HepG2 (cell line): ENCODE results near the gene STK10. TPM values are rescaled to one million over a fixed set of nuclear protein-coding genes. Genes with fewer than 3 reads are reported as not detected.

Source experiments
- AGO1 ChIP-seq: fragments of 200-400 bp; formaldehyde crosslinking; IDR thresholded peaks from 2 replicates; pipeline ENCODE4 v1.6.1; 2017; ENCODE audit warnings: mild to moderate bottlenecking, low read depth, low read length, moderate library complexity; ENCODE audit not compliant: poor library complexity, severe bottlenecking
- ESRRA ChIP-seq: sonication (generic); formaldehyde crosslinking; IDR thresholded peaks from 2 replicates; pipeline ENCODE4 v1.5.1; 2020; ENCODE audit warnings: mild to moderate bottlenecking, low read depth, missing genetic modification reagents
- ISX ChIP-seq: sonication (generic); formaldehyde crosslinking; conservative IDR thresholded peaks from 2 replicates; pipeline ENCODE4 v1.5.0; 2020; ENCODE audit warnings: missing genetic modification reagents
- JUN ChIP-seq: sonication (generic); formaldehyde crosslinking; IDR thresholded peaks from 2 replicates; pipeline ENCODE4 v1.4.0; 2020; ENCODE audit warnings: mild to moderate bottlenecking, missing genetic modification reagents
- MIXL1 ChIP-seq: IDR thresholded peaks from 2 replicates; pipeline ENCODE4 v1.6.1; 2016
- RBM39 ChIP-seq: fragments of 200-400 bp; formaldehyde crosslinking; IDR thresholded peaks from one replicate; pipeline ENCODE4 v1.6.1; 2018; ENCODE audit warnings: antibody characterized with exemption, mild to moderate bottlenecking, low read depth, low read length; ENCODE audit not compliant: poor library complexity, severe bottlenecking
- SOX13 ChIP-seq, 3 experiments: fragments of 450-650 bp in 1 of 3; sonication (generic) in 1 of 3; formaldehyde crosslinking in 1 of 3; IDR thresholded peaks in 2 of 3; conservative IDR thresholded peaks in 1 of 3; 2 replicates each; pipeline versions ENCODE4 v1.5.0 to v1.6.1; 2016 to 2020; ENCODE audit warnings: antibody characterized with exemption in 1 of 3, mild to moderate bottlenecking in 1 of 3, missing compliant biosample characterization in 1 of 3, missing genetic modification reagents in 1 of 3, moderate library complexity in 1 of 3
- TCF7 ChIP-seq: sonication (generic); IDR thresholded peaks from 2 replicates; pipeline ENCODE4 v1.6.1; 2016; ENCODE audit warnings: antibody characterized with exemption, low read depth
- TFAP4 ChIP-seq: sonication (generic); IDR thresholded peaks from 2 replicates; pipeline ENCODE4 v1.6.1; 2016; ENCODE audit warnings: low read depth, borderline replicate concordance
- TRAFD1 ChIP-seq: sonication (generic); formaldehyde crosslinking; IDR thresholded peaks from 2 replicates; pipeline ENCODE4 v1.5.1; 2020; ENCODE audit warnings: missing genetic modification reagents, mild to moderate bottlenecking, borderline replicate concordance
- ZBTB42 ChIP-seq: sonication (generic); formaldehyde crosslinking; IDR thresholded peaks from 2 replicates; pipeline ENCODE4 v1.5.0; 2020; ENCODE audit warnings: mild to moderate bottlenecking, missing genetic modification reagents
- ZNF101 ChIP-seq: sonication (generic); formaldehyde crosslinking; IDR thresholded peaks from 2 replicates; pipeline ENCODE4 v1.4.0; 2020; ENCODE audit warnings: mild to moderate bottlenecking, low read depth, missing genetic modification reagents, borderline replicate concordance
- ZNF235 ChIP-seq: sonication (generic); formaldehyde crosslinking; IDR thresholded peaks from 2 replicates; pipeline ENCODE4 v1.8.1; 2023; ENCODE audit warnings: mild to moderate bottlenecking, missing genetic modification reagents, borderline replicate concordance
- ZNF318 ChIP-seq: sonication (generic); formaldehyde crosslinking; IDR thresholded peaks from 2 replicates; pipeline ENCODE4 v1.4.0; 2020; ENCODE audit warnings: mild to moderate bottlenecking, missing genetic modification reagents
- ZNF337 ChIP-seq: sonication (generic); formaldehyde crosslinking; IDR thresholded peaks from 2 replicates; pipeline ENCODE4 v1.5.1; 2020; ENCODE audit warnings: missing genetic modification reagents, low read depth, mild to moderate bottlenecking, borderline replicate concordance
- ZNF652 ChIP-seq: IDR thresholded peaks from 2 replicates; pipeline ENCODE4 v1.6.1; 2016; ENCODE audit warnings: low read depth, borderline replicate concordance
- ZNF7 ChIP-seq: IDR thresholded peaks from 2 replicates; pipeline ENCODE4 v1.6.1; 2016; ENCODE audit warnings: missing biosample characterization, missing genetic modification reagents
- ZNF740 ChIP-seq: sonication (generic); formaldehyde crosslinking; IDR thresholded peaks from 2 replicates; pipeline ENCODE4 v1.4.0; 2020; ENCODE audit warnings: missing genetic modification reagents
- polyA plus RNA-seq, 8 experiments: library from polyadenylated mRNA; depleted of rRNA in 3 of 8; stranded (reverse) in 7 of 8; unstranded in 1 of 8; fragments of >200 nt; fragmentation: Illumina TruSeq in 4 of 8; extraction: Trizol in 4 of 8; gene quantifications; 2 replicates each; pipeline versions ENCODE4 v1.2.1 to v1.2.3, GENCODE V29; 2011 to 2016; ENCODE audit warnings: low read depth in 4 of 8, missing spikeins in 1 of 8, mixed read lengths in 1 of 8; ENCODE audit not compliant: insufficient read depth in 1 of 8
- total RNA-seq, 5 experiments: library from RNA; depleted of rRNA; stranded (reverse); fragments of >200 nt; fragmentation: Illumina TruSeq; extraction: Trizol; gene quantifications; 2 replicates each; pipeline ENCODE4 v1.2.3, GENCODE V29; 2016; ENCODE audit warnings: low read depth in 1 of 5

Gene STK10
- total and polyA plus RNA-seq, 2 of the 13 experiments (the other 11 are each of a cell fraction or from before 2014, with no cell fraction given): 7.0 to 7.2 TPM

GRCh38 chr5:172156541-172156994 lies 31.5 kb downstream of the STK10 start (continued):
- TF ChIP-seq TRAFD1 (CRISPR knock-in tag) (no peak), ZNF7 (CRISPR knock-in tag) (no peak), ISX (CRISPR knock-in tag) (no peak), MIXL1 (CRISPR knock-in tag) (no peak), TCF7 (no peak), AGO1 (no peak), SOX13 (IDR thresholded peaks at IDR 0.05) (peak; percentile 96), SOX13 (CRISPR knock-in tag; conservative IDR thresholded peaks at IDR 0.05 in 1 of 2, IDR thresholded peaks at IDR 0.05 in 1 of 2) (peak in 1 of 2 experiments; percentile 99; a peak in 2 of 4 replicates), ZBTB42 (CRISPR knock-in tag) (no peak), ZNF235 (no peak), ZNF101 (no peak), ZNF740 (CRISPR knock-in tag) (no peak), TFAP4 (no peak; the same call in 1 of the 2 replicates), JUN (CRISPR knock-in tag) (no peak), ZNF318 (CRISPR knock-in tag) (no peak), ZNF652 (CRISPR knock-in tag) (no peak), RBM39 (no peak), ESRRA (0 out of 2 replicates have a peak, but pooled peaks have one; percentile 39), ZNF337 (no peak)
